HG02938 (cell line): ENCODE results near the gene DDRGK1.

ENCODE experiments used
- ATAC-seq: cut with Tn5 transposase; IDR thresholded peaks from one replicate; pipeline ENCODE4 v1.9.1; 2021; ENCODE audit warnings: mild to moderate bottlenecking, moderate library complexity; ENCODE audit not compliant: unreplicated experiment

Gene DDRGK1

GRCh38 chr20:3204124-3204794 lies at the start of gene DDRGK1:
TSS of gene DDRGK1 (minus strand) at chr20:3204682. CDS start at chr20:3204627, 55 bp downstream.
- peak; percentile 67 for ATAC-seq

GRCh38 chr20:3251806-3252205 lies 47.3 kb upstream of the DDRGK1 start:
- ATAC-seq = no peak

- ATAC-seq = no peak
Observed at GRCh38 chr20:3250091-3250504, 45.6 kb upstream of the DDRGK1 start.

- no peak for ATAC-seq
Observed at GRCh38 chr20:3248993-3249347, 44.5 kb upstream of the DDRGK1 start.

- ATAC-seq = no peak
Observed at GRCh38 chr20:3248167-3248992, 43.9 kb upstream of the DDRGK1 start.

- ATAC-seq = no peak
Observed at GRCh38 chr20:3247638-3248037, 43.2 kb upstream of the DDRGK1 start.

- ATAC-seq = no peak
Observed at GRCh38 chr20:3246682-3247081, 42.2 kb upstream of the DDRGK1 start.

- no peak for ATAC-seq
Observed at GRCh38 chr20:3245711-3246110, 41.2 kb upstream of the DDRGK1 start.

- ATAC-seq = no peak
Observed at GRCh38 chr20:3245156-3245555, 40.7 kb upstream of the DDRGK1 start.

GRCh38 chr20:3244613-3245012 lies 40.1 kb upstream of the DDRGK1 start:
- ATAC-seq = no peak

- no peak for ATAC-seq
Observed at GRCh38 chr20:3243718-3244358, 39.4 kb upstream of the DDRGK1 start.

GRCh38 chr20:3242172-3242692 lies 37.8 kb upstream of the DDRGK1 start:
- ATAC-seq = no peak

- no peak for ATAC-seq
Observed at GRCh38 chr20:3240776-3241363, 36.4 kb upstream of the DDRGK1 start.

- no peak for ATAC-seq
Observed at GRCh38 chr20:3239867-3240775, 35.6 kb upstream of the DDRGK1 start.

GRCh38 chr20:3239026-3239866 lies 34.8 kb upstream of the DDRGK1 start, which contains the start of gene SLC4A11:
TSS of gene SLC4A11 (minus strand) at chr20:3239190. CDS start at chr20:3239137, 53 bp downstream.
- ATAC-seq = no peak

- ATAC-seq = peak; percentile 56
Observed at GRCh38 chr20:3238616-3239025, 34.1 kb upstream of the DDRGK1 start.

GRCh38 chr20:3237958-3238615 lies 33.6 kb upstream of the DDRGK1 start:
- no peak for ATAC-seq
